ENCODE data around the gene JPH4. TPM values are rescaled to one million over a fixed set of nuclear protein-coding genes. Genes with fewer than 3 reads are reported as not detected.

Gene JPH4
- total and polyA plus RNA-seq, 2 experiments from 2014 or later, result not detected

- no peaks in the 10 kb centered on the region for H3K27me3 ChIP-seq (replicated peaks; ENCODE audit: insufficient read depth)
- peak overlapping the region; percentile 92 for H3K4me2 ChIP-seq (ENCODE audit: unreplicated experiment)
- 32 to 36% methylated on average over 2 of the region's 2 CpGs for WGBS, 2 experiments (ENCODE audit: low coverage in 1 of 2, low lambda C conversion rate in 2 of 2, missing lambda C conversion rate in 2 of 2)
- peak overlapping the region; percentile 91 for H3K9ac ChIP-seq
- TF ChIP-seq EZH2phosphoT487 (IDR thresholded peaks at IDR 0.05; ENCODE audit: insufficient read depth, low read depth), result no peak
- no peak for TF ChIP-seq EZH2 (IDR thresholded peaks at IDR 0.05; ENCODE audit: insufficient read depth, poor library complexity, severe bottlenecking)
- H3K4me1 ChIP-seq (ENCODE audit: insufficient read depth), result peaks cover 17% of the 10 kb centered on the region
- H2AFZ ChIP-seq, result no peak overlapping the region
- no peak overlapping the region for H3K27ac ChIP-seq
- H4K20me1 ChIP-seq (ENCODE audit: insufficient read depth), result no peaks in the 10 kb centered on the region
- H3K9me2 ChIP-seq (ENCODE audit: insufficient read depth), result no peaks in the 10 kb centered on the region
- no peak for DNase-seq
- H3K79me2 ChIP-seq (ENCODE audit: insufficient read depth), result peaks cover 23% of the 10 kb centered on the region
- H3K36me3 ChIP-seq (ENCODE audit: low read depth), result no peaks in the 10 kb centered on the region; the same call in 1 of the 2 replicates
- H3K4me3 ChIP-seq, result peak overlapping the region; percentile 88; the same call in 1 of the 2 replicates
- in situ Hi-C loops (cut with MboI), result loop anchor here (10.0 kb wide), 1 partner anchor 73 kb away; no protein-coding TSS in a partner anchor
- peaks cover 8% of the 10 kb centered on the region; the same call in 1 of the 2 replicates for H3F3A ChIP-seq (ENCODE audit: insufficient read depth)
- no peaks in the 10 kb centered on the region for H3K9me3 ChIP-seq (ENCODE audit: low read depth)
These were observed 21.1 kb downstream of the JPH4 start for GRCh38 chr14:23557521-23557920.

- H2AFZ ChIP-seq, result peak overlapping the region; percentile 91
- H3K4me2 ChIP-seq (ENCODE audit: unreplicated experiment), result peak overlapping the region; percentile 92
- peak overlapping the region; percentile 91 for H3K9ac ChIP-seq
- H3K4me1 ChIP-seq (ENCODE audit: insufficient read depth), result peaks cover 17% of the 10 kb centered on the region
- in situ Hi-C loops (cut with MboI), result loop anchor here (10.0 kb wide), 1 partner anchor 72 kb away; no protein-coding TSS in a partner anchor
- H3K4me3 ChIP-seq, result peak overlapping the region; percentile 88
- H3K27me3 ChIP-seq (replicated peaks; ENCODE audit: insufficient read depth), result no peaks in the 10 kb centered on the region
- no peaks in the 10 kb centered on the region for H3K9me2 ChIP-seq (ENCODE audit: insufficient read depth)
- peaks cover 8% of the 10 kb centered on the region; the same call in 1 of the 2 replicates for H3F3A ChIP-seq (ENCODE audit: insufficient read depth)
- 45% methylated on average over 17 of the region's 17 CpGs for WGBS, 2 experiments (ENCODE audit: low coverage in 1 of 2, low lambda C conversion rate in 2 of 2, missing lambda C conversion rate in 2 of 2)
- TF ChIP-seq EZH2 (IDR thresholded peaks at IDR 0.05; ENCODE audit: insufficient read depth, poor library complexity, severe bottlenecking), result no peak
- TF ChIP-seq EZH2phosphoT487 (IDR thresholded peaks at IDR 0.05; ENCODE audit: insufficient read depth, low read depth), result no peak
- peak; percentile 30 for DNase-seq
- H3K9me3 ChIP-seq (ENCODE audit: low read depth), result no peaks in the 10 kb centered on the region
- no peaks in the 10 kb centered on the region; the same call in 1 of the 2 replicates for H3K36me3 ChIP-seq (ENCODE audit: low read depth)
- no peaks in the 10 kb centered on the region for H4K20me1 ChIP-seq (ENCODE audit: insufficient read depth)
- no peak overlapping the region for H3K27ac ChIP-seq
- peaks cover 23% of the 10 kb centered on the region for H3K79me2 ChIP-seq (ENCODE audit: insufficient read depth)
These were observed 21.7 kb downstream of the JPH4 start for GRCh38 chr14:23556700-23557440.

GRCh38 chr14:23555882-23556699, 22.5 kb downstream of the JPH4 start, which contains the start of gene THTPA:
THTPA (plus strand) TSS chr14:23556271; CDS start chr14:23556758, 487 bp downstream.
- in situ Hi-C loops (cut with MboI), result loop anchor here (10.0 kb wide), 1 partner anchor 71 kb away; no protein-coding TSS in a partner anchor
- H3K27me3 ChIP-seq (replicated peaks; ENCODE audit: insufficient read depth), result no peaks in the 10 kb centered on the region
- peak within 1 kb of the TSS; percentile 88 for H3K4me3 ChIP-seq
- no peaks in the 10 kb centered on the region for H3K9me3 ChIP-seq (ENCODE audit: low read depth)
- H2AFZ ChIP-seq, result peak within 1 kb of the TSS; percentile 91
- peak within 1 kb of the TSS; percentile 91 for H3K9ac ChIP-seq
- peak within 1 kb of the TSS; percentile 92 for H3K4me2 ChIP-seq (ENCODE audit: unreplicated experiment)
- H3K9me2 ChIP-seq (ENCODE audit: insufficient read depth), result no peaks in the 10 kb centered on the region
- H4K20me1 ChIP-seq (ENCODE audit: insufficient read depth), result no peaks in the 10 kb centered on the region
- H3K79me2 ChIP-seq (ENCODE audit: insufficient read depth), result peaks cover 23% of the 10 kb centered on the region
- H3K36me3 ChIP-seq (ENCODE audit: low read depth), result no peaks in the 10 kb centered on the region; the same call in 1 of the 2 replicates
- WGBS, 2 experiments (ENCODE audit: low coverage in 1 of 2, low lambda C conversion rate in 2 of 2, missing lambda C conversion rate in 2 of 2), result 1% methylated on average over 48 to 53 of the region's 54 CpGs
- H3F3A ChIP-seq (ENCODE audit: insufficient read depth), result peaks cover 8% of the 10 kb centered on the region; the same call in 1 of the 2 replicates
- H3K4me1 ChIP-seq (ENCODE audit: insufficient read depth), result peaks cover 17% of the 10 kb centered on the region
- DNase-seq, result peak; percentile 95
- H3K27ac ChIP-seq, result peak within 1 kb of the TSS; percentile 41
- TF ChIP-seq EZH2 (IDR thresholded peaks at IDR 0.05; ENCODE audit: insufficient read depth, poor library complexity, severe bottlenecking) (no peak), EZH2phosphoT487 (IDR thresholded peaks at IDR 0.05; ENCODE audit: insufficient read depth, low read depth) (no peak)

- no peaks in the 10 kb centered on the region for H4K20me1 ChIP-seq (ENCODE audit: insufficient read depth)
- peak overlapping the region; percentile 88 for H3K4me3 ChIP-seq
- no peaks in the 10 kb centered on the region for H3K9me3 ChIP-seq (ENCODE audit: low read depth)
- no peak for DNase-seq
- no peaks in the 10 kb centered on the region for H3K9me2 ChIP-seq (ENCODE audit: insufficient read depth)
- peaks cover 17% of the 10 kb centered on the region for H3K4me1 ChIP-seq (ENCODE audit: insufficient read depth)
- in situ Hi-C loops (cut with MboI), result loop anchor here (10.0 kb wide), 1 partner anchor 71 kb away; no protein-coding TSS in a partner anchor
- H3K36me3 ChIP-seq (ENCODE audit: low read depth), result no peaks in the 10 kb centered on the region; the same call in 1 of the 2 replicates
- peak overlapping the region; percentile 91 for H3K9ac ChIP-seq
- 1 to 4% methylated on average over 14 of the region's 14 CpGs for WGBS, 2 experiments (ENCODE audit: low coverage in 1 of 2, low lambda C conversion rate in 2 of 2, missing lambda C conversion rate in 2 of 2)
- TF ChIP-seq EZH2phosphoT487 (IDR thresholded peaks at IDR 0.05; ENCODE audit: insufficient read depth, low read depth) (no peak), EZH2 (IDR thresholded peaks at IDR 0.05; ENCODE audit: insufficient read depth, poor library complexity, severe bottlenecking) (no peak)
- H3K27ac ChIP-seq, result peak overlapping the region; percentile 41; the same call in 1 of the 2 replicates
- H3F3A ChIP-seq (ENCODE audit: insufficient read depth), result peaks cover 8% of the 10 kb centered on the region; the same call in 1 of the 2 replicates
- H3K27me3 ChIP-seq (replicated peaks; ENCODE audit: insufficient read depth), result no peaks in the 10 kb centered on the region
- peak overlapping the region; percentile 92 for H3K4me2 ChIP-seq (ENCODE audit: unreplicated experiment)
- peaks cover 23% of the 10 kb centered on the region for H3K79me2 ChIP-seq (ENCODE audit: insufficient read depth)
- H2AFZ ChIP-seq, result peak overlapping the region; percentile 91
These were observed 23.1 kb downstream of the JPH4 start for GRCh38 chr14:23555533-23555881.
